IPS DF 4.7 (cell line): ENCODE results near the gene RPS6KC1.
"Not testable (repeated sequence)": the region's sequence is repeated elsewhere in the genome, so short reads cannot be mapped to it uniquely, and the experiment has no call there.

Experiments used
- DNase-seq: peaks from one replicate; pipeline ENCODE4 v3.0.0-alpha.2; 2013; ENCODE audit warnings: low spot score; ENCODE audit errors: extremely low read depth

Gene RPS6KC1

GRCh38 chr1:213154056-213154685, 103.1 kb downstream of the RPS6KC1 start:
- DNase-seq = no peak

- no peak for DNase-seq
Measured at GRCh38 chr1:213159376-213159775, 108.3 kb downstream of the RPS6KC1 start.

GRCh38 chr1:213160442-213160841, 109.4 kb downstream of the RPS6KC1 start:
- DNase-seq = not testable (repeated sequence)

- no peak for DNase-seq
Measured at GRCh38 chr1:213162338-213162737, 111.3 kb downstream of the RPS6KC1 start.

- DNase-seq = no peak
Measured at GRCh38 chr1:213162862-213163261, 111.8 kb downstream of the RPS6KC1 start.

- no peak for DNase-seq
Measured at GRCh38 chr1:213163278-213163711, 112.3 kb downstream of the RPS6KC1 start.

GRCh38 chr1:213164561-213164960, 113.5 kb downstream of the RPS6KC1 start:
- DNase-seq = no peak

- DNase-seq = no peak
Measured at GRCh38 chr1:213166852-213167251, 115.8 kb downstream of the RPS6KC1 start.

- DNase-seq = no peak
Measured at GRCh38 chr1:213171711-213172110, 120.7 kb downstream of the RPS6KC1 start.

- DNase-seq = no peak
Measured at GRCh38 chr1:213176341-213176740, 125.3 kb downstream of the RPS6KC1 start.

GRCh38 chr1:213179784-213180183, 128.7 kb downstream of the RPS6KC1 start:
- DNase-seq = no peak

- DNase-seq = no peak
Measured at GRCh38 chr1:213180833-213181232, 129.8 kb downstream of the RPS6KC1 start.

- no peak for DNase-seq
Measured at GRCh38 chr1:213183036-213183672, 132.1 kb downstream of the RPS6KC1 start.

GRCh38 chr1:213186168-213186567, 135.1 kb downstream of the RPS6KC1 start:
- DNase-seq = no peak

- DNase-seq = no peak
Measured at GRCh38 chr1:213192026-213192425, 141.0 kb downstream of the RPS6KC1 start.

- DNase-seq = no peak
Measured at GRCh38 chr1:213194383-213194782, 143.3 kb downstream of the RPS6KC1 start.

GRCh38 chr1:213194855-213195254, 143.8 kb downstream of the RPS6KC1 start:
- no peak for DNase-seq

GRCh38 chr1:213196328-213197054, 145.4 kb downstream of the RPS6KC1 start:
- DNase-seq = not testable (repeated sequence)

GRCh38 chr1:213200630-213201029, 149.6 kb downstream of the RPS6KC1 start:
- no peak for DNase-seq

GRCh38 chr1:213201380-213202155, 150.5 kb downstream of the RPS6KC1 start:
- DNase-seq = no peak

GRCh38 chr1:213211201-213211600, 160.2 kb downstream of the RPS6KC1 start:
- DNase-seq = no peak

- not testable (repeated sequence) for DNase-seq
Measured at GRCh38 chr1:213219076-213219475, 168.0 kb downstream of the RPS6KC1 start.
